Activated CD4-positive, alpha-beta T cell treated with anti-CD3 and anti-CD28 coated beads, Interleukin-2, Interleukin-6, amounts not matched to agents 100 ng/mL and 50 ng/mL, durations not matched to agents 16 hours and 8 hours (primary cell): Measurements from ENCODE around the gene RPL35.

ENCODE experiments used
- DNase-seq: peaks from one replicate; pipeline ENCODE4 v3.0.0-alpha.2; 2020

Gene RPL35

DNA sequence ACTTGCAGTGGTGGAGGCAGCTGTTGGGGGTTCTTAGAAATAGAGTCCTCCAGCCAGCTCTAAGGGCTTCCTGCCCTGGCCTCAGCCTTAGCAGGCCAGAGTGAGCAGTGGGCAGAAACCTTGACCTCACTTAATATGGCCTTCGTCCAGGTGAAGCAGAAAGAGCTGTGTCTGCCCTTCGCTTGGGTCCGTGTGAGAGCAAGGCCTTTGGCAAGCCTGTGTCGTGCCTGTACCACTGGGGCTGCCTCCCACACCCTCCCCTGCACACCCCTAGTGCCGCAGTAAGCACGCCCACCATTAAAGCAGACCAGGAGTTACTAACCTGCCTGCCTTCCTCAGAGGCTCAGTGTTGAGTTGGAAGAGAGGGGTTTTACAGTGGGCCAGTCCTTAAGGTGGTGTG is 13.7 kb upstream of the RPL35 start:
- no peak for DNase-seq

GRCh38 chr9:124873664-124874063 is 11.9 kb upstream of the RPL35 start:
- DNase-seq, result no peak

- no peak for DNase-seq
Measured at GRCh38 chr9:124871156-124871561, 9.4 kb upstream of the RPL35 start.

GRCh38 chr9:124870723-124871122 is 9.0 kb upstream of the RPL35 start:
- no peak for DNase-seq

DNA sequence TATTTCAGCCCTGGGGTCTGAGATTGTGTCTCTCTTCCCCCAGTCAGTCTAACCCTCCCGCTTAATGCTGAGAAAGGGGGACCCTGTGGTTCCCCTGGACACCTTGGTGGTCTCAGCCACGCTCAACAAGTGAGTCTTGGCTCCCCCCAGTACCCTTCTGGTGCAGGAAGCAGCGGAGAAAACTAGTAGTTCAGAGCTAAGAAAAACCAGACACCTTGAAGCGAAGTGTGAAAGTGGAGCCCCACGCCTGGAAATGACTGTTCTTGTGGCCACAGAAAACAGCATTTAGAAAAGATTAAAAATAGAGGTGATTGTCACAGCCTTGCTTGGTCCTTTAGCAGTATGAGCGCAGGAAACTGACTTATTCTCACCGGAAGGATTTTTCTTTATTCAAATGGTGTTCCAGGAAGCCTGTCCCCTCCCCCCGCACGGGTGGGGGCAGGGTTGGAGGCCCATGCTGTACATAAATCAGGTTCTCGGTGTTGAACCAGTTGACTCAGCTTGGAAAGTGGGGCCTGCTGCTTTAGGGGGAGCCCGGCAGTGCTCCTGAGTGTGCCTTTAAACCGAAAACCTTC is 8.3 kb upstream of the RPL35 start:
- peak; percentile 95 for DNase-seq

DNA sequence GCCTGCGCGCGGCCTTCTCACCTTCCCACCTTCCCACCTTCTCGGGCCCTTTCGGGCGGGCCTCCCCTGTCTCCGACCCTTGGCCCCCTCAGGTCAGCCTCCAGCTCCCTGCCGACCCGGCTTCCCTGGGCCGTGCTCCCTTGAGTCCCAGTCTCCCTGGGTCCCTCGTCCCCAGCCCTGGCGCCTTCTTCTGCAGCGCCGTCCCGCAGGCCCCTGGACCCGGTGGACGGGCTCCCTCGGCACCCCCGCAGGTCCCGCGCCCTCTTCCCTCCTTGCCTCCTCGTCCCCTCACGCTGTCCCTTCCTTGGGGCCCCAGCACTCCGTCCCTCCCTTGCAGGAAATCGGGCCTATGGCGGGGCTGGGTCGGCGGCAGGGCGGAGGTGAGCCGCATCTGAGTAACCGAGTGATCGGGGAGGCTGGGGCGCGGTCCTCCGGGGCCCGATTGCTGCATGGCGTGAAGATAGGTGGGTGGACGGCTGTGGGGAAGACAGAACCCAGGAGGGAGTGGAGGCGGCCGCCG is 7.8 kb upstream of the RPL35 start:
- no peak for DNase-seq

GRCh38 chr9:124868511-124869465 is 7.0 kb upstream of the RPL35 start:
- peak; percentile 96 for DNase-seq

DNA sequence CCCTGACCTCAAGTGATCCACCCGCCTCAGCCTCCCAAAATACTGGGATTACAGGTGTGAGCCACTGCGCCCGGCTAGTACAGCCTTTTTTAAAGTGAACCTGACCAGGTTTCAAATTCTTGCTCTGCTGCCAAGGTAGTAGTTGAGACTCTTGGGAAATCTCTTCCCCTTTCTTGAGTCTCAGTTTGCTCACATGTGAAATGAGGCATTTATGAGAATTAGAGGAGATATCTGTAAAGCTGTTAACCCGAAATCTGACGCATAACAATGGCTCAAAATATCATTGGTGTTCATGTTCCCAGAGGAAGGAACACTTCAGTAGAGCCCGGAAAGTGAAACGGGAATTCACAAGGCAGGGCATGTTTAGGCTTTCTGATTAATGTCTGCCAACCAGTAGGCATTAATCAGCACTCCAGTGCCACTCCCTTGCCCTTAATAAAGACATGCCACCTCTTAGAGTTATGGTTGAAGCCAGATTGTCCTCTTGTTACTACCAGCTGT is 1.7 kb upstream of the RPL35 start:
- no peak for DNase-seq

DNA sequence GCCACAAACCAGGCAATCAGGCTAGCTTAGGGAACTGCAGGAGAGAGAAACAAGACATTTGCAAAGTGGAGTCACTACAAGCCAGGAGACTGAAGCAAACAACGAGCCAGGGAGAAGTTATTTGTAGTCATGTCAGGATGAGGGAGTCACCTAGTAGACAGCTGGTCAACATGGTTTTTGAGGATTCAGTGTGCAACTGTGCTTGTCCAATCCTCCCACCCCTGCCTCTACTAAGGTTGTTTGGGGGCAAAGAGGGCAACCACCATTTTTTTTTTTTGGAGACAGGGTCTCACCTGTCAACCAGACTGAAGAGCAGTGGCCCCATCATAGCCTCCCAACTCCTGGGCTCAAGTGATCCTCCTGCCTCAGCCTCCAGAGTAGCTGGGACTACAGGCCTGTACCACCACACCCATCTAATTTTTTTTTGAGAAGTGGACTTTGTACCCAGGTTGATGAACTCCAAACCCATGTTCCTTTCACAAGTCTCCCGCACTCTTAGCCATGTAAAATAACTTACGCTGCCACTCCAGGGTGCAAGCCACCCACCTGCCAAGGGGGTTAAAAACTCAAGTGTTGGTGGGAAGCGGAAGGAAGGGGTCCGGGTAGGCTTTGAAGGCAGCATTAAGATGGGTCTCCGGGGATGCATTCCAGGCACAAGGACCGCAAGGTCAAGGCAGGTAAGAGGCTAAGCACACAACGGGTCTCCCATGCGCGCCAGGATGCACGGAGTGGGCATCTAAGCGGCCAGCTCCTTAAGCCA is 995 bp downstream of the RPL35 start:
- DNase-seq, result no peak

DNA sequence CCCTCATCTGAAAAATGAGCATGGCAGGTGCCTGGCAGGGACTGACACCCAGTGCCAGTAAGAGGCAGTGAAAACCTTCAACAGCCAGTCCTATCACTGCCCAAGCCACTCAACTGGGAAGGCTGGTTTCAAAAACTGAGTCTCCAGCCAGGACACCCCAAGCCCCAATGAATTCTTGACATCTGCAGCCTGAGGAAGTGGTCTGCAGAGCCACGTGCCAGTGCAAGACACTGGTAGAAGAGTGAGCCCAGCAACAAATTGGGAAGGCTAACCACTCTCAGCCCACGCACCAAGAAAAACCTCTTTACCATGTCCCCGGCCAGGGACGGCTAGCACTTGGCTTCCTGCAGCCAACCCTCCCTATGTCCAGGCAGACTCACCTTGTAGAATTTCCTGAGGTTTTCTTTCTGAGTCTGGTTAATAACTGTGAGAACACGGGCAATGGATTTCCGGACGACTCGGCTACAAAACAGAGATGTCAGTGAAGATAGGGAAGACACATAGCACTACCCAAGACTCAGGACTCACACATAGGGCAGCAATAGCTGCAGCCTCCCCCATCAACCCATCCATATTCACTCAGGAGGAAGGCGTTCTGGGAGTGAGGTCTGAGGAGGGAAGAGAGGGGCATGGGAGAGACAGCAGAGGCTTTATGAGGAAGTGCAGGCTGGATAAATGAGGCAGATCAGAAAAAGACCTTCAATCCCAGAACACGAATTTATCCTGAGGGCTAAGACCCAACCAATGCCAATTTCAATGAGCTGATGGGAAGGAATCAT is 1.8 kb downstream of the RPL35 start:
- no peak for DNase-seq

DNA sequence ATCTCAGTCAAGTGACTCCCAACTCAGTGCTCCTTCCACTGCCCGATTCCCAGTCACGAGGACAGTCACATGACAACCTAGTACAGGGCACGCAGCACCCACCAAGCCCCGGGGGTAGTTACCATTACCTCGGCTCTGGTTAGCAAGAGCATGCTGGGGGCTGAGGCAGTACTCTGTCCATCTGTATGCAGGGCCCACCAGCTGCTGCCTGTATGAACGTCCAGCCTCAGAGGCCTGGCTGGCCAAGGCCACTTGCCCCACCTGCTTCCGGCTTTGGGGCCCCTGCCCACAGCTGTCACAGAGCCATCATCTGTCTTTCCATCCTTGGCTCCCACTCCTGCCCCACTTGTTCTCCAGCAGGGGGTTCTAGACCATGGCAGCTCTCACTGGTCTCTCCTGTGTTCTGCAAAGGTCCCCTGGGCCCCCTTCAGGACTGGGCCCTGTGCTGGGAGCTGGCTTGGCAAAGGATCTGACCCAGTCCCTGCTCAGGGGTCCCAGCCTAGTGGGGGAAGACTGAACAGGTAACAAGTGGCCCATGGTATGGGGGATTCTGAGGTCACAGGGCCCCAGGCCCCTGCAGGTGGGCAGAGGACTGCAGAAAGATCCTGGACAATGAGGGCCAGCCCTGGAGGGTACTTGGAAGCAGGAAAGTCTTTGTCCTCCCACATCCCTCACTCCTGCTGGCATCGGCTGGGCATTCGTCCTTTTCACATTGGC is 3.3 kb downstream of the RPL35 start:
- DNase-seq, result no peak

- no peak for DNase-seq
Measured at GRCh38 chr9:124857533-124858162, 4.1 kb downstream of the RPL35 start.

GRCh38 chr9:124855944-124856765 is 5.6 kb downstream of the RPL35 start:
- peak; percentile 47 for DNase-seq

DNA sequence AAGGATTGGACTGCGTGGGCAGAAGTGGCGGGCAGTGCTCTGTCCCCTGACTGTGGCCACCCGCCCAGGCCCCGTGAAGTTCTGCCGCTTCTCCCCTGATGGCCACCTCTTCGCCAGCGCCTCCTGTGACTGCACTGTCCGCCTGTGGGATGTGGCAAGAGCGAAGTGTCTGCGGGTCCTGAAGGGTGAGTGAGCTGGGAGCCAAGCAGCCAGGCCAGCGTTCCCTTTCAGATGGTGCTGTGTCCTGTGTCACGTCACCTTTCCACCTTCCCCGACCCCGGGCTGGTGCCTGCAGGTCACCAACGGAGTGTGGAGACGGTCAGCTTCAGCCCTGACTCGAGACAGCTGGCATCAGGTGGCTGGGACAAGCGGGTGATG is 6.2 kb downstream of the RPL35 start:
- DNase-seq, result no peak

DNA sequence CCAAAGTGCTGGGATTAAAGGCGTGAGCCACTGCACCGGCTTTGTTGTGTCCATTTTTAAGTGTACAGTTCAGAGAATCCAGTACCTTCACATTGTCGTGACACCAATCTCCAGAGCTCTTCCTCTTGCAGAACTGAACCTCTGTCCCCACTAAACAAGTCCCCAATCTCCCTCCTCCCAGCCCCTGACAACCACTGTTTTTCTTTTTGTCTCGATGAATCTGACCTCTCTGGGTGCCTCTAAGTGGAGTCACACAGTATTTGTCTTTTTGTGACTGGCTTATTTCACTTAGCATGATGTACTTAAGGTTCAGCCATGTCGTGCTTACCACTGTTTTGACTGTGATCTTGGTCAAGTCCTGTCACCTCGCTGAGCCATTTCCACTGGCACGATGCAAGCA is 6.9 kb downstream of the RPL35 start:
- DNase-seq, result no peak

DNA sequence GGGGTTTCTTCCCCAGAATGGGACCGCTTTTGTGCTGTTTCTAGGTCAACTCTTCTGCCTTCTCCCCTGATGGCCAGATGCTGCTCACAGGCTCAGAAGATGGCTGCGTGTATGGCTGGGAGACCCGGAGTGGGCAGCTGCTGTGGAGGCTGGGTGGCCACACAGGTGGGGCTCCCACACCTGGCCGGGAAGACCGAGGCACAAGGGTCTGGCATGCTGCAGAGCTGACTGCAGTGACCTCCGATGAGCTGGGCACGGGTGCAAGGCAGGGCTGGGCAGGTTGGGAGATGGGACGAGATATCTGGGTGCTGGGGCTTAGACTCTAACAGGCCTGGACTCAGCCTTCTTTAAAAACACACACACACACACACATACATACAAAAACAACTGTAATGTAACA is 7.6 kb downstream of the RPL35 start:
- DNase-seq, result no peak

DNA sequence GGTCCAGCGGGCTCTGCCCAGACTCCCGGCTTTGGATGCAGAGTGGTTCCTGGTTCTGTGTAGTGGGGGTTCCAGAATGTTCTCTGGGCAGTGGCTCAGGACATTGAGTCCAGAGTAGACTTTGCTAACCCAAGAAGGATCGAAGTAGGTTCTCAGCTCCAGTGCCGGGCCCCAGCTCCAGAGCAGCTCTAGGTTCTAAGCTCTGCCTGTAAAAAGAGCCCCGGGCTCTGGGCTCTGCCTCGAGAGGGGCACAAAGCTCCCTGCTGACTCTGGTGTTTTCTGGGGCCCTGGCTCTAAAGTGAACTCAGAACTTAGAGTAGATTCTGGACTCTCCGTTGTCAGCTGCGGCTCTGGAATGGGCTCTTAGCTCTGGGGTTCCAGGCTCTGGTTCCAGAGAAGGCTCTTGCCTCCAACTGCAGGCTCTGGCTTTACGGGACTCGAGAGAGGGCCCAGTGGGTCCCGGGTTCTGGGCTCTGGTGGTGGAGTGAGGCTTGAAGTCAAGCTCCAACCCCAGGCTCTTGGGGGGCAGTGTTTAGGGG is 8.1 kb downstream of the RPL35 start:
- no peak for DNase-seq

DNA sequence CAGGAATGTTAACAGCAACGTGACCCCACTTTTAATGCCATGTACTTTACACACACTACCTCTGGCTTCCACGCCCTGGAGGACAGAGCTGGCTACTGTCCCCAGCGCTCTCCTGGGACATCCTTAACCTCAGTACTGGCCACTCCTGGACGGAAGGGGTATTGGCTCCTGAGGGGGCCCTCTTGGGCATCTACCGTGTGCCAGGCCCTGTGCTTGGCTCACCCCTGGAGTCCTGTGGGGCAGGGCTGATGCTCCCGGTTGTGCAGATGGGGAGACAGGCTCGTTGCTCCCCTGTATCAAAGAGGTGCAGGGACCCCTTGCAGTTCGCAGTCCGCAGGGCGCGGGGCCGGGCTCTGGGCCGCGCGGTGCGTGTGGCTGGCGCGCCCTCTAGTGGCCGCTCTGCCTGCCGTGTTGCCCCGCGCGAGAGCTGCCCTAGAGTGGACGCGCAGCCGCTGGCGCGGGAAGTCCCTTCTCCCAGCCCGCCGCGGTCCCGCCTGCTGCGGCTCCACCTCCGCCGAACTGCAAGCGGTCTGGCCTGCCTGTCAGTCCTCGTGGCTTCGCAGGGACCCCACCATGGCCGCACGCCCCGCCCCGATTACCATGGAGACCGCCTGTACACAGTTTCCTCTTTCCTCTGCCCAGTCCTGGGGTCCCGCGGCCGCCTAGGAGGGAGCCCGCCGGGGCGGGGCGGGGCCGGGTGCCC is 8.8 kb downstream of the RPL35 start, which contains the start of gene WDR38:
TSS of gene WDR38 (plus strand) at position 632 of the 703 bp plus-strand sequence. CDS start 72 bp downstream, outside the sequence.
- DNase-seq, result peak; percentile 84

DNA sequence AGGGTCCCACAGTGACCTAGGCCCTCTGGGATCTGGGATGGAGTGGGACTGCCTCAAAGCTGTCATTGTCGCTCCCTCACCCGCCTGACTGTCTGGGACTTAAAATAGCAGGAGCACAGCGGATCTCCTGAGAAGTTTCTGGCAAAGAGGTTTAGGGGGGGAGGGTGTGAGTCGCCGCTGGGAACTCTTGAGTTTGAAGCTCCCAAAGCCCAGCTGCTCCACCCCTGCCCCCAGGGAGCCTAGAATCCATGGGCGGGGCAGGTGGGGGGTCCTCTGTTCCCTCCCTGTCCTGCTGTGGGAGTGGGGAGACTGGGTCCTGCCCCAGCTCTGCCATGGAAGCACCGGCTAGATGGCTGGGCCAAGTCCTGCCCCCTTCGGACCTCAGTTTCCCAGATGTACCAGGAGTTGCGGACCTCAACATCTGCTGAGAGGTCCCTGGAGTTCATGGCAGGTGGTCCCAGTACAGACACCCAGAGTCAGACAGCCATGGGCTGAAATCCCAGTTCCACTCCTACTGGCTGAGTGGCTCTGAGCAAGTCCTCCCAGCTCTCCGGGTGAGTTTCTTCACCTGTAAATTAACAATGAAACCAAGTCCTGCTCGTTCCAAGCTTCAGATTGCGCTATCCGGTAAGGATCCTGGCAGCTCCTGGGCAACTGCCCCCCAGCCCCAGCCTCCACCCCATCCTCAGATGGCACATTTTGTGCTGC is 9.5 kb downstream of the RPL35 start:
- no peak for DNase-seq
